Vagina (tissue), 2 donors: Measurements from ENCODE around the gene CETP. TPM values are rescaled to one million over a fixed set of nuclear protein-coding genes. Genes with fewer than 3 reads are reported as not detected.

Experiments
- DNase-seq, 2 donors: peaks; one replicate each; pipeline ENCODE4 v3.0.0-alpha.2; 2017; ENCODE audit errors: extremely low spot score in 2 of 2
- H3K27ac ChIP-seq: fragments of 200-600 bp; sonication (generic); one replicate; pipeline ENCODE4 v1.5.1; 2019
- H3K27me3 ChIP-seq: fragments of 200-600 bp; sonication (generic); one replicate; pipeline ENCODE4 v1.5.1; 2019
- H3K36me3 ChIP-seq, 2 donors: fragments of 200-600 bp; sonication (generic); one replicate each; pipeline ENCODE4 v1.5.1; 2017 to 2019
- H3K4me1 ChIP-seq: fragments of 200-600 bp; sonication (generic); one replicate; pipeline ENCODE4 v1.5.1; 2019
- H3K4me3 ChIP-seq, 2 donors: fragments of 200-600 bp; sonication (generic); 1 replicate in 1 of 2; 2 replicates in 1 of 2; pipeline ENCODE4 v1.5.1; 2016 to 2019
- H3K9me3 ChIP-seq: fragments of 200-600 bp; sonication (generic); one replicate; pipeline ENCODE4 v1.5.1; 2019
- CTCF ChIP-seq, 3 experiments: fragments of 450-650 bp in 2 of 3; fragments of 200-600 bp in 1 of 3; sonication (generic) in 1 of 3; IDR thresholded peaks; one replicate each; pipeline ENCODE4 v1.5.1; 2017 to 2019; ENCODE audit warnings: antibody characterized with exemption in 3 of 3, mild to moderate bottlenecking in 2 of 3, moderate library complexity in 2 of 3
- POLR2A ChIP-seq, 2 donors: fragments of 450-650 bp; IDR thresholded peaks; one replicate each; pipeline ENCODE4 v1.6.1; 2017; ENCODE audit warnings: antibody characterized with exemption in 2 of 2, mild to moderate bottlenecking in 2 of 2, moderate library complexity in 2 of 2
- POLR2AphosphoS5 ChIP-seq, 2 donors: sonication (generic); formaldehyde crosslinking; IDR thresholded peaks; one replicate each; pipeline ENCODE4 v1.9.0; 2017; ENCODE audit warnings: antibody characterized with exemption in 2 of 2, mild to moderate bottlenecking in 2 of 2, low read depth in 1 of 2; ENCODE audit not compliant: insufficient read depth in 1 of 2
- intact Hi-C: fragments of 100-400 bp; cut with DNase I; formaldehyde crosslinking; loops from one replicate; pipeline ENCODE4 v1.15.1; 2023
- total RNA-seq: library from RNA; depleted of rRNA; stranded (reverse); fragments of >200 nt; gene quantifications from one replicate; pipeline ENCODE4 v1.2.3, GENCODE V29; 2016

Gene CETP, protein sequence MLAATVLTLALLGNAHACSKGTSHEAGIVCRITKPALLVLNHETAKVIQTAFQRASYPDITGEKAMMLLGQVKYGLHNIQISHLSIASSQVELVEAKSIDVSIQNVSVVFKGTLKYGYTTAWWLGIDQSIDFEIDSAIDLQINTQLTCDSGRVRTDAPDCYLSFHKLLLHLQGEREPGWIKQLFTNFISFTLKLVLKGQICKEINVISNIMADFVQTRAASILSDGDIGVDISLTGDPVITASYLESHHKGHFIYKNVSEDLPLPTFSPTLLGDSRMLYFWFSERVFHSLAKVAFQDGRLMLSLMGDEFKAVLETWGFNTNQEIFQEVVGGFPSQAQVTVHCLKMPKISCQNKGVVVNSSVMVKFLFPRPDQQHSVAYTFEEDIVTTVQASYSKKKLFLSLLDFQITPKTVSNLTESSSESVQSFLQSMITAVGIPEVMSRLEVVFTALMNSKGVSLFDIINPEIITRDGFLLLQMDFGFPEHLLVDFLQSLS
- total RNA-seq = not detected

- H3K9me3 ChIP-seq = no peaks in the 10 kb centered on the region
- H3K4me1 ChIP-seq = peaks cover 12% of the 10 kb centered on the region
- DNase-seq = no peak
- H3K4me3 ChIP-seq = no peak within 1 kb of the TSS
- H3K27ac ChIP-seq = no peak within 1 kb of the TSS
- H3K27me3 ChIP-seq = no peaks in the 10 kb centered on the region
- intact Hi-C loops = no loop called here
- H3K36me3 ChIP-seq = no peaks in the 10 kb centered on the region
- TF ChIP-seq POLR2A (IDR thresholded peaks at IDR 0.05) = no peak
- no peak for TF ChIP-seq POLR2AphosphoS5 (IDR thresholded peaks at IDR 0.05; ENCODE audit: insufficient read depth in 1 of 2, low read depth in 1 of 2)
- no peak for TF ChIP-seq CTCF (IDR thresholded peaks at IDR 0.05)
Observed at GRCh38 chr16:56961851-56962281, at the start of gene CETP. CETP (plus strand) TSS chr16:56961950; CDS start chr16:56961980, 30 bp downstream.

GRCh38 chr16:56912746-56913708, 48.7 kb upstream of the CETP start:
- Histone ChIP-seq H3K27me3 (no peaks in the 10 kb centered on the region), H3K9me3 (no peaks in the 10 kb centered on the region), H3K27ac (no peak overlapping the region), H3K4me1 (peaks cover 32% of the 10 kb centered on the region), H3K36me3 (no peaks in the 10 kb centered on the region), H3K4me3 (no peak overlapping the region)
- intact Hi-C loops = no loop called here
- TF ChIP-seq POLR2A (IDR thresholded peaks at IDR 0.05) (no peak), POLR2AphosphoS5 (IDR thresholded peaks at IDR 0.05; ENCODE audit: insufficient read depth in 1 of 2, low read depth in 1 of 2) (peak in 1 of 2 donors; percentile 28)
- no peak for DNase-seq

- intact Hi-C loops = no loop called here
- no peak for DNase-seq
- TF ChIP-seq POLR2A (IDR thresholded peaks at IDR 0.05) (no peak), POLR2AphosphoS5 (IDR thresholded peaks at IDR 0.05; ENCODE audit: insufficient read depth in 1 of 2, low read depth in 1 of 2) (no peak), CTCF (IDR thresholded peaks at IDR 0.05) (no peak)
- Histone ChIP-seq H3K9me3 (no peaks in the 10 kb centered on the region), H3K27ac (peak overlapping the region; percentile 3), H3K4me3 (no peak overlapping the region), H3K4me1 (peaks cover 44% of the 10 kb centered on the region), H3K36me3 (no peaks in the 10 kb centered on the region), H3K27me3 (no peaks in the 10 kb centered on the region)
Observed at GRCh38 chr16:56914896-56915295, 46.9 kb upstream of the CETP start.

- Histone ChIP-seq H3K4me3 (no peak overlapping the region), H3K27me3 (no peaks in the 10 kb centered on the region), H3K36me3 (no peaks in the 10 kb centered on the region), H3K27ac (peak overlapping the region; percentile 73), H3K9me3 (no peaks in the 10 kb centered on the region), H3K4me1 (peaks cover 44% of the 10 kb centered on the region)
- intact Hi-C loops = no loop called here
- TF ChIP-seq POLR2AphosphoS5 (IDR thresholded peaks at IDR 0.05; ENCODE audit: insufficient read depth in 1 of 2, low read depth in 1 of 2) (no peak), CTCF (IDR thresholded peaks at IDR 0.05) (no peak), POLR2A (IDR thresholded peaks at IDR 0.05) (no peak)
- no peak for DNase-seq
Observed at GRCh38 chr16:56915336-56916119, 46.2 kb upstream of the CETP start.
